Measurements from ENCODE around the gene XKR8. TPM values are rescaled to one million over a fixed set of nuclear protein-coding genes. Genes with fewer than 3 reads are reported as not detected.

The XKR8 gene
- total and polyA plus RNA-seq, 9 of the 15 experiments (the other 6 are each of a cell fraction or from before 2014, with no cell fraction given), result 0.45 to 2.8 (median 1.7) TPM

- TF ChIP-seq RAD51 (IDR thresholded peaks at IDR 0.05; ENCODE audit: borderline replicate concordance, low read depth) (peak; percentile 44), ZNF592 (IDR thresholded peaks at IDR 0.05) (0 out of 2 replicates have a peak, but pooled peaks have one; percentile 54), HMBOX1 (IDR thresholded peaks at IDR 0.05) (no peak), MED1 (CRISPR knock-in tag; IDR thresholded peaks at IDR 0.05; ENCODE audit: borderline replicate concordance) (no peak), ZNF778 (CRISPR knock-in tag; IDR thresholded peaks at IDR 0.05) (no peak), RBFOX2 (IDR thresholded peaks at IDR 0.05; ENCODE audit: low read depth, low read length) (peak; percentile 41; the same call in 1 of the 2 replicates), E2F6 (IDR thresholded peaks at IDR 0.05; ENCODE audit: borderline replicate concordance in 1 of 2, extremely low read depth in 1 of 2, insufficient read depth in 1 of 2, insufficient read length in 1 of 2, low read depth in 1 of 2, low read length in 1 of 2, poor library complexity in 1 of 2, severe bottlenecking in 1 of 2) (peak in 1 of 2 experiments; percentile 20), MAX (CRISPR knock-in tag; IDR thresholded peaks at IDR 0.05) (peak; percentile 73)
Observed at GRCh38 chr1:27934818-27935549, 24.8 kb upstream of the XKR8 start, which contains the start of gene SMPDL3B (continued).
